ENCODE results near the gene ATP6V0E2.

GRCh38 chr7:149867762-149868622 lies 5.8 kb upstream of the ATP6V0E2 start:
- TF ChIP-seq CTCF (IDR thresholded peaks at IDR 0.05) (no peak), EP300 (IDR thresholded peaks at IDR 0.05) (no peak), POLR2A (IDR thresholded peaks at IDR 0.05) (no peak)

Measured in ovary (tissue), 3 donors.